ENCODE results near the gene ZDHHC1.

Gene ZDHHC1

DNA sequence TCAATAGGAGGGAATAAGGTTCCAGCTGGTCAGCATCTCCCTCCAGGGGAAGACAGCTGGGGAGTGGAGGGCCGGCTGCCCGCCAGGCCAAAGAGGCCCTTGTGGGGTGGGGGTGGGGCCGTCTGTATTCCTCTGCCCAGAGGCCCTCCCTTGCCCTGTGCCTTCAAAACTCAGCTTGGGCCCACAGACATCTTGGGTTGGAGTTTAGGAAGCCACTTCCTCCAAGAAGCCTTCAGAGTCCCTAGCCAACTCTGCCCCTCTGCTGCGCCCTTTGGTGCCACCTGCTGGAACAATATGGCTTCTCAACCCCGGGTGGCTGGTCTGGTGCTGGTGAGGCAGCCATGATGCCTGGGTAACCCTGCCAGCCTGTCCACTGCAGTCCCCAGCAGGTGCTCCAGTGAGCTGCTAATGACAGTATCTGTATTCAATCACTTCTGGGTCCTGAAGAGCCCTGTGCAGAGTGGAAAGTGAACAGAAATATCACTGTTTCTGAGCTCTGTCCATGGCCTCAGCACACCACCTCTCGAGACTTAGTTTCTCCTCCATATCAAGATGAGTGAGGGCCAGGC lies 31.3 kb upstream of the ZDHHC1 start:
- no peak for DNase-seq (ENCODE audit: low read depth in 2 of 2)

DNA sequence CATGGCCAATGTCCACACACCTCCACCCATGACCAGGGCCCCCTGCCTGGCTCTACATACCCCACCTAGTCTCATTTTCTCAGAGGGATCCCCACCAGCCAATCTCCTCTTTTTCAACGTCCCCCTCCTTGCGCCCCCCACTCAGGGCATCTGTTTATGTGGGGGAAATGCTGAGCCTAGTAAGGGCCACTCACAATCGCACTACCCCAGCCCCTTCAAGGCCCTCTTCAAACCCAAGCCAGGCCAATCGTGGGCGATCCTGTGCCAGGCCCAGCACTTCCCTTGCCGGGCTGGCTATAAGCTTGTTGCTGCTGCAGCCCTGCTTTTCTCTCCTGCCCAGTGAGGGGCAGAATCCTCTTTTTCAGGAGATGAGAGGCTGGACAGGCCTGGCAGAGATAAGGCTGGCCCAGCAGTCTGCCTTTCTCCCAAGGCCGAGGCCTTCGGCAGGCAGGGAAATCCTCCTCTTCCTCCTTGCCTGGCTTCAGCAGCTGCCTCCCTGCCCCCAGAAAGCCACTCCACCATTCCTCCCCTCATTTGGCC lies 30.8 kb upstream of the ZDHHC1 start:
- no peak for DNase-seq (ENCODE audit: low read depth in 2 of 2)

DNA sequence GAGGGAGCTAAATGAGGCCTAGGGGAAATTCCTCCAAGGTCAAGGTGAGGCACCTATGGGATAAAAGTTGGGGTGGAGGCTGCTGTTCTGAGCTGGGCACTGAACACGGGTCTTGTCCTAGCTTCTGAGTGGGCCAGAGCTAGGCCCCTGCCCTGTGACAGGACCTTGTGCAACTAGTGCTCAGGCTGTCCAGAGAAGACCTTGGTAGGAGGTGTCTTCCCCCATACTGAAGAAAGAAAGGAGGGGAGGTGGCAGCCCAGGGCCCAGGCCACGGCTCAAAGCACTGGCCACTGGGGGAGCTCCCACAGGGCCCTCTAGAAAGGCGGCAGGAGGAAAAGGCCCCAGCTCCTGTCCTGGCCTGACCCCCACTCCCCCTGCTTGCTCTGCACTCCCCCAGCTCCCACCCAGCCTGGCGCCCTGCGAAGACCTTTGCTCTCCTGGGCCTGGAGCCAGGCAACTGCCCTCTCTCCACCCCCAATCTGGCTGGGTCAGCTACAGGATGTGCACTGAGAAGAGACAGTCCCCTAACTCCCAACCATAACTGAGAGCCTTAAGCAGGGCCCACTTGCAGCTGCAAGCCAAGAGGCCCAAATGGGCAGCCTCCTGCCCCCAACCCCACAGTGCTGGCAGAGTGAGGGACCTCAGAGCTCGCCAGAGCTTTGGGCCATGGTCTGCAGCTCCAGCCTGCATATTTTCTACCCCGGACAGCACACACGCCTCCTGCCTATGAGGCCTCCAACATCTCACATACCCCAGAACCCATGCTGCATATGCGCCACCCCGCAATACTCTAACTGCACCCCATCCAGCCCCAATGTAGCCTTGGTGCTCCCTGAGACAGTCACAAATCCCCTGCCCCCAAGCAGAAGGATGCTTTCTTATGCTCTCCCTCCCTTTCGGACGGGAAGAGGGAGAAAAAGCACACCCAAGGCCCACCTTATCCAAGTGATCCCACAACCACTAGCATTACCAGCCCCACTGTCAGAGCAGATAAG lies 29.9 kb upstream of the ZDHHC1 start:
- no peak for DNase-seq (ENCODE audit: low read depth in 2 of 2)

DNA sequence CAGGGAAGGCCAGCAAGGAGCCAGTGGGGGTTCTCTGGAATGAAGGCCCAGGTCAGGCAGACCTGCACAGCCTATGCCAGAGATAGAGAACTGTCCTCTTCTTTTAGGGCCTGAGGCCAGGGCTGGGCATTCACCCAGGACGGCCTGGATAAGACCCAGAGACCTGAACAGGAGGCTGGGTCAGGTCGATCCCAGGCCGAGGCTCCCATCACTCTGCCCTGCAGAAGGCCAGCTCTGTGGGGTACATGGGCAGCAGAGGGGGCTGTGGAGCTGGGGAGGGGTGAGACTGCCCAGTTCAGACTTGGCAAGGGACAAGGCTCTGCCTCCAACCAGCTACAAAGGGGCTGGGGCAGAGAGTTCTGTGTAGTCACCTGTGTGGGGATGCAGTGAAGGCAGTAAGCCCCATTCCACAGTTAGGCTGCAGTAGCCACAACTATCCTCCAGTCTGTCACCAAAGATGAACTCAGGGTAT lies 29.2 kb upstream of the ZDHHC1 start:
- DNase-seq (ENCODE audit: low read depth in 2 of 2): no peak

DNA sequence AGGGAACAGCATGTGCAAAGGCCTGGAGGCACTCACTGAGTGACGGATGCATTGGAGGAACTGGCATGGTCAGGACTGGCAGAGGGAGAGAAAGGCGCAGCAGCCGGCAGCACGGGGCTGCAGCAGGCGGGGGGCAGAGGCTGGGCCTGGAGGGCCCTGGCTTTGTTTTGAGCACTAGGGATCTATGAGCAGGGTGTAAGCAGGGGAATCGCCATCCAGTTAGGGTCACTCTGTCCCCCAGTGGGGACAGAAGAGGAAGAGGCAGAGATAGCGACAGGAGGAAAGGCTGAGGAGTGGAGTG lies 28.8 kb upstream of the ZDHHC1 start:
- DNase-seq (ENCODE audit: low read depth in 2 of 2): no peak

GRCh38 chr16:67444259-67445125 lies 28.2 kb upstream of the ZDHHC1 start:
- no peak for DNase-seq (ENCODE audit: low read depth in 2 of 2)

- DNase-seq (ENCODE audit: low read depth in 2 of 2): no peak
These were observed 27.0 kb upstream of the ZDHHC1 start for GRCh38 chr16:67443265-67443664.

- DNase-seq (ENCODE audit: low read depth in 2 of 2): no peak
These were observed 26.4 kb upstream of the ZDHHC1 start for GRCh38 chr16:67442581-67443255.

GRCh38 chr16:67441907-67442306 lies 25.6 kb upstream of the ZDHHC1 start:
- DNase-seq (ENCODE audit: low read depth in 2 of 2): no peak

GRCh38 chr16:67441271-67441753 lies 25.0 kb upstream of the ZDHHC1 start:
- no peak for DNase-seq (ENCODE audit: low read depth in 2 of 2)

DNA sequence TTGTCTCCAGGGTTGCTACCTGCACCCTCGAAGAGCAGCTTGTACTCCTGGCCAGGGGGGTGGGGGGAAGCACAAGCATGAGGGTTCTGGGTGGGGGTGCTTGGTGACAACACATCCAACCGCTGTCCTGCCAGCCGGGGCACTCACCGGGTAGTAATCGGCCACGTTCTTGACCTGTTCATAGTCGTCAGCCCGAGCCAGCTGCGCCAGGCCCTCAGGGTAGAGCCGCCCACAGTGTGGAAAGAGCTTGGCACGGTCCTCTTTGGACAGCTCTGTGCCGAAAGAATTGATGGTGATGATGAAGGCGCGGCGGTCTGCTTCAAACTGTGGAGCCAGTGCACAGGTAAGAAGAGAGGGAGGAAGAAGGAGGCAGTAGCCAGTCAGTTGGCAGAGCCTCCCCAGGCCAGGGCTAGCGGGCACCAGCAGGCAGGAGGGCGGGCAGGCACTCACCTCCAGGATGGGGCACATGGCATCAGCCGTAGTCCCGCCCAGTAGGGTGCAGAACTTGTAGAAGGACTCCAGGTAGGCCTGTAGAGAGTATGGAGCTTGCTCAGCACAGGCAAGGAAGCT lies 22.6 kb upstream of the ZDHHC1 start:
- DNase-seq (ENCODE audit: low read depth in 2 of 2): no peak

DNA sequence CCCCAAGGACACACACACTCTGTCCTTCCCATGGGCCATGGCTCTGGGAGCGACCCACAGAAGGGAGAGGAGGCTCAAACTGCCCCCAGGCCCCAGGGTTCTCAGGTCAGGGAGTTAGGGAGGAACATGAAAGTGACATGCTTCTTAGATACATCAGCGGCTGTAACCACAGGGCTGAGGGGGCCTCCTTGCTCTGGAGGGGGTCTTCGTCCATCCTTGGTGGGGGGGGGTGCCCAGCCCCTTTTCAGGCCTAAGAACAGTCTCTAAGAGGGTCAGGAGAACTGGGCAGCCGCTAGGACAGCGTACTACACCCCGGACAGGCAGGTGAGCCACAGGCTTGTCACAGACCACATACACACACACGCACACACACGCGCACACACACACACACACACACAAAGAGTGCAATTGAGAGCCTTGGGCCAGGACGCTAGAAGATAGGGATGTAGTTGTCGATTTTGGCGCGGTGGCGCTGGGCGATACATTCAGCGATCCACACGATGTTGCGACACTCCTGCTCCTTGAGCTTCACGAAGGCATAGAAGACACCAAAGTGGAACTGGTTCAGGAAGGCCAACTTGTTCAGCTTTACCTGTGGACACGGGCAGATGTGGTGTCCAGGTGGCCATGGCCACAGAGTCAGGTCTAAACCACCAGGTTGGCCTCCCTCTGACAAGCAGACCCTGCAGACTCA lies 22.0 kb upstream of the ZDHHC1 start:
- no peak for DNase-seq (ENCODE audit: low read depth in 2 of 2)

DNA sequence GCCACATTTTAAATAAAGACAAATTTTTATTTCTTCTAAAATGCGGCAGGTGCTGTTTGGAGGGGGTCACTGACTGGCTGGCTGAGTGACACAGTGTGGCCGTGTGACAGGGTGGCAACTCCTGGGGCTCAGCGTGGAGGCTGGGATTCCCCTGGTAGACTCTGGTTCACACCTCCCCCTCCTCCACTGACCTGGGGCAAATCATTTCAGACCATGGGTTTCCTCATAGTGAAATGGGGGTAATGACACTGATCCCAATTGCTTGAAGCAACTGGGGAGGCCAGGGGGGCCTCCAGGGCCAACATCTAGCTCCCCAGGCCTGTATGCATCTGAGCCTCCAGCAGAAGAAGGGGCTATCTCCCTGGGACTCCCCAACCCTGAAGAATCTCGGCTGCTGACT lies 21.2 kb upstream of the ZDHHC1 start:
- DNase-seq (ENCODE audit: low read depth in 2 of 2): no peak

GRCh38 chr16:67436640-67437193 lies 20.4 kb upstream of the ZDHHC1 start:
- no peak for DNase-seq (ENCODE audit: low read depth in 2 of 2)

- DNase-seq (ENCODE audit: low read depth in 2 of 2): no peak
These were observed 19.5 kb upstream of the ZDHHC1 start for GRCh38 chr16:67435758-67436164.

GRCh38 chr16:67433131-67433719 lies 16.9 kb upstream of the ZDHHC1 start:
- no peak for DNase-seq (ENCODE audit: low read depth in 2 of 2)

DNA sequence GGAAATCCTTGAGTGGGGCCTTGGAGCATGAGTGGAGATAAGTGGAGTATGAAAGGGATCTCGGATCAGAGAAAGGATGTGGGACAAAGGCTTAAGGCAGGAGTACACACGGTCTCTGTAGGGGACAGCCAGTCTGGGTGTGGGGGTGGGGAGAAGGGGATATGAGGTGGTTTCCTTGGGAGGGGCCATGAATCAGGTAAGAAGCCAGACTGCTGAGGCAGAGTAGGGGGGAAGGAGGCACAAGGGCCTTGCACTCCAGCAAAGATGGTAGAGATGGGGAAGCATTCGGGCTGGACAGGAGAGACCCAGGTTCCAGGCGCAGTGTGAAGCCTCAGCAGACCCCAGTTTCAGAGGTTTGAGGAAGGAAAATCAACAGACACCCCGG lies 16.2 kb upstream of the ZDHHC1 start:
- no peak for DNase-seq (ENCODE audit: low read depth in 2 of 2)

DNA sequence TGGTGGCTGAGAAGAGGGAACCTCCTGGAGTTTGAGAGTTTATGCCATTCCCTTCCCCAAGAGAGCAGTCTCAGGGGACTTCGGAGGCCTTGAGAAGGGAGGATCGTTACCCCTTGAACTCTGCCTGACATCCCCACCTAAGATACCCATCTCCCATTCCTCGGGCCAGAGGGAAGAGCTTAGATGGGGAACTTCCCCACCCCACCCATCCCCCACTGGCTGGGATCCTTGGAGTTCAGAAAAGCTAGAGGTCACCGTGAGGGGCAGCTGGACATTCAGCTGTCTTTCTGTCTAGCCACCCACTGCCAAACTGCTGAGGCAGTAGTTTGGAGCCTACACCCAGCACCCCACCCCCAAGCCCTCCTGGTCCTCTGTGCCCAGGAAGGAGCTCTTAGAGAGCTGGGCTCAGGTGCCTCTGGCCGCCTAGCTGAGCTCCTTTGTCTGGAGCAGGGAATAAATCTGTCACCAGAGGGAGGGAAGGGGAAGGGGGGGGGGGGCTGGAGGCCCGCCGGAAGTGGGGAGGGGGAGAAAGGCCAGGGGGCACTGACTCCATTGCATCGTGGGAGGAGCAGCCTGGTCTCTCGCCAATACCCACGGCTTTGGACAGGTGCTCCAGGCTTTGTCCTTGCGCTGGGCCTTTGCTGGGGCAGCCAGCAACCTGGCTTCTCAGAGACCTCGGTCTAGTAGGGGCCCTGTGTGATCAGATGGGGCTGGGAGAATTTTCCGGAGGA lies 15.7 kb upstream of the ZDHHC1 start:
- DNase-seq (ENCODE audit: low read depth in 2 of 2): no peak

All from stimulated activated CD8-positive, alpha-beta memory T cell treated with anti-CD3 and anti-CD28 coated beads, Interleukin-2, amount 100 ng/mL, for 1 hour (primary cell).